ENCODE results near the gene ZNF213.

ZNF213 gene

DNA sequence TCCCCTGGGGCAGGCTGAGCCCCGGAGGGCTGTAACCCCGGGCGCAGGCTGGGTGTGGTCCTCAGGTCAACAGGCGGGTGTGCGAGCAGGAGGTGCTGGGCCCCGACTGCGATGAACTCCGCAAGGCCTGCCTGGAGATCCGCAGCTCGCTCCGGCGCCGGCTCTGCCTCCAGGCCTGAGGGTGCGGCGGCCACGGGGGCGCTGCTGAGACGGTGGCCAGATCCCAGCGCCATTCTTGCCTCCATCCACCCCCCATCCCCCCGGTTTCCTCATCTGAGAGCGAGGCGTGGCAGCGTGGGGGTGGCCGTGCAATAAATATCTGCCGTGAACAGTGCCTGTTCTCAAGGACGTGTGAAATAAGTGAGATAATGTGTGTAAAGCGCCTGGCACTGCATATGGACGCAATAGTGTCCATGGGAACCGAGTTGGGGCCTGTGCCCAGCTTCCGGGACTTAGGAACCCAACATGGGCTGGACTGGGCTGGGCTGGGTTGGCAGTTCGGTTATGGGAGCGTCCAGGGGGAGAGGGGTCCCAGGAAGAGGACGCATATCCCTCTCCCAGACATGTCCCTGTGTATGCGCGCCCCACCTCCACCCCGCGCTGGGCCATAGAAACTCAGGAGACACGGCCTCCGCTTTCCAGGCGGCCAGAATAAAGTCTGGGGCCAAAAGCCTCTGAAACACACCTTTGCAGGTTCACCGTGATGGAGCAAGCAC is 15.0 kb downstream of the ZNF213 start:
- H4K20me1 ChIP-seq (ENCODE audit: insufficient read depth, low read length) = no peaks in the 10 kb centered on the region
- 0 out of 2 replicates have a peak overlapping the region, but pooled peaks have one; percentile 25 for H2AFZ ChIP-seq (ENCODE audit: low read length)
- peak overlapping the region; percentile 100 for H3K4me2 ChIP-seq (ENCODE audit: low read length)
- peak overlapping the region; percentile 72 for H3K9ac ChIP-seq (ENCODE audit: low read length)
- H3K27ac ChIP-seq (ENCODE audit: low read depth, low read length, poor library complexity, severe bottlenecking) = no peak overlapping the region
- H3K4me3 ChIP-seq (ENCODE audit: low read depth, low read length, poor library complexity, severe bottlenecking) = peak overlapping the region; percentile 78
- no peaks in the 10 kb centered on the region for H3K36me3 ChIP-seq (ENCODE audit: insufficient read depth, low read length)
- peak; percentile 62; the same call in 1 of the 2 replicates for TF ChIP-seq CTCF (IDR thresholded peaks at IDR 0.05; ENCODE audit: low read length)
- no peak for TF ChIP-seq EZH2 (IDR thresholded peaks at IDR 0.05; ENCODE audit: borderline replicate concordance, low read length)
- peaks cover 21% of the 10 kb centered on the region for H3K4me1 ChIP-seq (ENCODE audit: insufficient read depth, low read length, severe bottlenecking)
- no peaks in the 10 kb centered on the region for H3K9me3 ChIP-seq (ENCODE audit: low read length)
- no peaks in the 10 kb centered on the region for H3F3A ChIP-seq (ENCODE audit: insufficient read depth, low read length)
- peaks cover 8% of the 10 kb centered on the region; the same call in 1 of the 2 replicates for H3K27me3 ChIP-seq (ENCODE audit: insufficient read depth, low read length)
- no peaks in the 10 kb centered on the region for H3K79me2 ChIP-seq (ENCODE audit: insufficient read depth, low read length)
- no peaks in the 10 kb centered on the region for H3K9me2 ChIP-seq (ENCODE audit: low read depth, low read length)

DNA sequence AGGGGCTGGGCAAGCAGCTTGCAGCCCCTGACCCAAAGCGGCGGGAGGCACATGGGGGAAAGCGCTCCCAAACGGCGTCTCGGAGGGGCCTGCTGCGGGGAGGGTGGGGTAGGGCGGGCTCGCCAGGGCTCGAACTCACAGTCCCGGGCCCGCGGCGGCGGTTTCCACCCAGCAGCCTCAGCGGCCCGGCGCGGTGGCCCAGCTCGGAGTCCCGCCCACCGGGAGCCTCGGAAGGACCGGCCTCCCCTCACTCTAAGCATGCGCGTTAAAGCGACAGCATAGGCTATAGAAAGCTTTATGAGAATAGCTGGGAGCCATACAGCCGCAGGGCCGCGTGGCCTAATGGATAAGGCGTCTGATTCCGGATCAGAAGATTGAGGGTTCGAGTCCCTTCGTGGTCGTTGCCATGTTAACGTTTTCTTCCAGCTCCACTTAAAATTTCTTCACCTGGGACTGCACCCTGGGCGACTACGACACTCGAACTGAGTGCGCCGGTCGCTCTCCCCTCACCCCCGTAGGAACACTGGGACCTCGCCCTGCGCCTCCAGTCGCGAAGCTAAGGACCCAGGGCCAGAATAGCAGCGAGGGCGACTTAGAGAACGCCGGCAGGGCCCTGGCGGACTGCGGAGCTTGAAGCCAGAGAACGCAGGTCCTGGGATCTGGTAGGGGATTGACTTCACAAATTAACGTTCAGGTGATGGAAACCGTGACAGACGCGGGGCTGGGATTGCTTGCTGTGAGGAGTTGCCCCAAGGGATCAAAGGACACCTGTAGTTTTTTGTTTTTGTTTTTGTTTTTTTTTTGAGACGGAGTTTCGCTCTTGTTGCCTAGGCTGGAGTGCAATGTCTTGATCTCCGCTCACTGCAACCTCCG is 15.8 kb downstream of the ZNF213 start:
- H3K4me2 ChIP-seq (ENCODE audit: low read length) = peak overlapping the region; percentile 100
- H3K9ac ChIP-seq (ENCODE audit: low read length) = peak overlapping the region; percentile 72
- no peak overlapping the region for H2AFZ ChIP-seq (ENCODE audit: low read length)
- peaks cover 21% of the 10 kb centered on the region for H3K4me1 ChIP-seq (ENCODE audit: insufficient read depth, low read length, severe bottlenecking)
- TF ChIP-seq EZH2 (IDR thresholded peaks at IDR 0.05; ENCODE audit: borderline replicate concordance, low read length) (no peak), CTCF (IDR thresholded peaks at IDR 0.05; ENCODE audit: low read length) (no peak)
- H3K4me3 ChIP-seq (ENCODE audit: low read depth, low read length, poor library complexity, severe bottlenecking) = peak overlapping the region; percentile 78
- no peaks in the 10 kb centered on the region for H3K9me2 ChIP-seq (ENCODE audit: low read depth, low read length)
- no peaks in the 10 kb centered on the region for H3K79me2 ChIP-seq (ENCODE audit: insufficient read depth, low read length)
- H3K27ac ChIP-seq (ENCODE audit: low read depth, low read length, poor library complexity, severe bottlenecking) = peak overlapping the region; percentile 53
- no peaks in the 10 kb centered on the region for H3K9me3 ChIP-seq (ENCODE audit: low read length)
- no peaks in the 10 kb centered on the region for H4K20me1 ChIP-seq (ENCODE audit: insufficient read depth, low read length)
- H3F3A ChIP-seq (ENCODE audit: insufficient read depth, low read length) = peaks cover 8% of the 10 kb centered on the region; the same call in 1 of the 2 replicates
- peaks cover under 1% of the 10 kb centered on the region; the same call in 1 of the 2 replicates for H3K27me3 ChIP-seq (ENCODE audit: insufficient read depth, low read length)
- H3K36me3 ChIP-seq (ENCODE audit: insufficient read depth, low read length) = no peaks in the 10 kb centered on the region

- Histone ChIP-seq H3K4me1 (ENCODE audit: insufficient read depth, low read length, severe bottlenecking) (peaks cover 21% of the 10 kb centered on the region), H3K36me3 (ENCODE audit: insufficient read depth, low read length) (no peaks in the 10 kb centered on the region), H3K4me2 (ENCODE audit: low read length) (peak overlapping the region; percentile 100), H3K9me2 (ENCODE audit: low read depth, low read length) (no peaks in the 10 kb centered on the region), H4K20me1 (ENCODE audit: insufficient read depth, low read length) (no peaks in the 10 kb centered on the region), H3K4me3 (ENCODE audit: low read depth, low read length, poor library complexity, severe bottlenecking) (peak overlapping the region; percentile 78), H2AFZ (ENCODE audit: low read length) (no peak overlapping the region), H3K9me3 (ENCODE audit: low read length) (no peaks in the 10 kb centered on the region), H3K27me3 (ENCODE audit: insufficient read depth, low read length) (no peaks in the 10 kb centered on the region), H3K79me2 (ENCODE audit: insufficient read depth, low read length) (no peaks in the 10 kb centered on the region), H3K27ac (ENCODE audit: low read depth, low read length, poor library complexity, severe bottlenecking) (no peak overlapping the region), H3F3A (ENCODE audit: insufficient read depth, low read length) (peaks cover 8% of the 10 kb centered on the region; the same call in 1 of the 2 replicates), H3K9ac (ENCODE audit: low read length) (no peak overlapping the region; the same call in 1 of the 2 replicates)
- TF ChIP-seq CTCF (IDR thresholded peaks at IDR 0.05; ENCODE audit: low read length) (no peak), EZH2 (IDR thresholded peaks at IDR 0.05; ENCODE audit: borderline replicate concordance, low read length) (no peak)
Observed at GRCh38 chr16:3152027-3152276, 17.1 kb downstream of the ZNF213 start.

Data from OCI-LY1 (cell line).